ENCODE results near the gene PDE6D.

- TF ChIP-seq CTCF (IDR thresholded peaks at IDR 0.05) (no peak), EZH2 (IDR thresholded peaks at IDR 0.05; ENCODE audit: borderline replicate concordance, insufficient read depth, low read depth, low read length, poor library complexity, severe bottlenecking) (no peak)
Measured at GRCh38 chr2:231769170-231770136, 11.6 kb downstream of the PDE6D start.
